ENCODE data around the gene GGT1. TPM values are rescaled to one million over a fixed set of nuclear protein-coding genes. Genes with fewer than 3 reads are reported as not detected.

The GGT1 gene
- total and polyA plus RNA-seq, 2 experiments from 2014 or later = 80.7 to 104 TPM

DNA sequence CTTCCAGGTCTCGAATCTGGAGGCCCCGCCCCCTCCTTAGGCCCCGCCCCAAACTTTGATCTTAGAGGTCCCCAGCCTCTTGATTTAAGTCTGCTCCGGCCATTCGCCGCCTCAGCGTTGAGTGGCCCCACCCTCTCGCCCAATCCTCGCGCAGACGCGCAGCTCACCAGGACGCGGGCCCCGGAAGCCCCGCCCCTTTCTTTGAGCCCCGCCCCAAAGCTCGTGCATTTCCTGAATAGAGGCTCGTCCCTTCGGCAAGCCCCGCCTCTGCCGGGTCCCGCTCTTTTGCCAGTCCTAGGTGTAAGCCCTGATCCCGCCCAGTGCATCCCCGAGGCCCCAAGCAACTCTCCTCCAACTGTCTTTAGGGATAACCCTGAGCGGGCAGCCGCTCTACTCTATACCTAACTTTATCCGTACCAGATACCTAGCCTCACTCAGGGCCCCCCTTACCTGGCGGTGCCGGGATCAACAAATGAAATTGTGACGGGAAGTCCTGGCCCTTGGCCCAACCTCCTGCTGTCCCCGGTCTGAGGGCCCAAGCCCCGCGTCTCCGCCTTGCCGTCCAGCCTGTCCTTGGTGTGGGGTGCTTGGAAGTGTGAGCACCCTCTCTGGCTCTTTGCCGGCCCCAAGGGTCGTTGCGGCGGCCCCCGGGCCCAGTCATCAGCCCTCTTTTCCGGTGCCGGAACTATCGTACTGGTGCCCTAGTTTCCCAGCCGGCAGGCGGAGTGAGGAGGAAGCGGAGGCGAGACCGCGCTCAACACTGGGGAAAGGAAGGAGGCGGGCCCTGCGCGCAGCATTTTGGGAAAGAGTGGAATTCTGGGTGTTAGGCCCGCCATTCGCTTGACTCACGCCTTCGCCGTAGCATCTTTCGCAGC is 47.6 kb upstream of the GGT1 start, which contains the start of gene SNRPD3:
TSS of gene SNRPD3 (plus strand) at position 835 of the 875 bp plus-strand sequence. CDS start 1,676 bp downstream, outside the sequence.
- peaks cover 41% of the 10 kb centered on the region for H3K4me1 ChIP-seq (ENCODE audit: insufficient read depth)
- peak within 1 kb of the TSS; percentile 55 for H2AFZ ChIP-seq
- H3K4me3 ChIP-seq = peak within 1 kb of the TSS; percentile 87
- under 1% methylated on average over 55 of the region's 59 CpGs for WGBS (ENCODE audit: low lambda C conversion rate, missing lambda C conversion rate)
- peak within 1 kb of the TSS; percentile 93 for H3K4me2 ChIP-seq
- H4K20me1 ChIP-seq (ENCODE audit: insufficient read depth, poor library complexity, severe bottlenecking) = peaks cover 18% of the 10 kb centered on the region
- H3K9me3 ChIP-seq (ENCODE audit: low read depth) = no peaks in the 10 kb centered on the region
- H3K27me3 ChIP-seq = no peaks in the 10 kb centered on the region
- DNase-seq (ENCODE audit: low spot score) = peak; percentile 99
- no peaks in the 10 kb centered on the region for H3K36me3 ChIP-seq (replicated peaks; ENCODE audit: insufficient read depth, low read depth)
- H3K79me2 ChIP-seq = peaks cover 84% of the 10 kb centered on the region
- no peak for TF ChIP-seq EZH2phosphoT487 (IDR thresholded peaks at IDR 0.05; ENCODE audit: low read depth, severe bottlenecking, unreplicated experiment)
- TF ChIP-seq EZH2 (IDR thresholded peaks at IDR 0.05; ENCODE audit: borderline replicate concordance) = no peak
- TF ChIP-seq, protein P1, sequence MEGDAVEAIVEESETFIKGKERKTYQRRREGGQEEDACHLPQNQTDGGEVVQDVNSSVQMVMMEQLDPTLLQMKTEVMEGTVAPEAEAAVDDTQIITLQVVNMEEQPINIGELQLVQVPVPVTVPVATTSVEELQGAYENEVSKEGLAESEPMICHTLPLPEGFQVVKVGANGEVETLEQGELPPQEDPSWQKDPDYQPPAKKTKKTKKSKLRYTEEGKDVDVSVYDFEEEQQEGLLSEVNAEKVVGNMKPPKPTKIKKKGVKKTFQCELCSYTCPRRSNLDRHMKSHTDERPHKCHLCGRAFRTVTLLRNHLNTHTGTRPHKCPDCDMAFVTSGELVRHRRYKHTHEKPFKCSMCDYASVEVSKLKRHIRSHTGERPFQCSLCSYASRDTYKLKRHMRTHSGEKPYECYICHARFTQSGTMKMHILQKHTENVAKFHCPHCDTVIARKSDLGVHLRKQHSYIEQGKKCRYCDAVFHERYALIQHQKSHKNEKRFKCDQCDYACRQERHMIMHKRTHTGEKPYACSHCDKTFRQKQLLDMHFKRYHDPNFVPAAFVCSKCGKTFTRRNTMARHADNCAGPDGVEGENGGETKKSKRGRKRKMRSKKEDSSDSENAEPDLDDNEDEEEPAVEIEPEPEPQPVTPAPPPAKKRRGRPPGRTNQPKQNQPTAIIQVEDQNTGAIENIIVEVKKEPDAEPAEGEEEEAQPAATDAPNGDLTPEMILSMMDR (IDR thresholded peaks at IDR 0.05; ENCODE audit: poor library complexity) = no peak
- H3K9me2 ChIP-seq (replicated peaks; ENCODE audit: insufficient read depth) = no peaks in the 10 kb centered on the region
- H3K27ac ChIP-seq = peak within 1 kb of the TSS; percentile 97

DNA sequence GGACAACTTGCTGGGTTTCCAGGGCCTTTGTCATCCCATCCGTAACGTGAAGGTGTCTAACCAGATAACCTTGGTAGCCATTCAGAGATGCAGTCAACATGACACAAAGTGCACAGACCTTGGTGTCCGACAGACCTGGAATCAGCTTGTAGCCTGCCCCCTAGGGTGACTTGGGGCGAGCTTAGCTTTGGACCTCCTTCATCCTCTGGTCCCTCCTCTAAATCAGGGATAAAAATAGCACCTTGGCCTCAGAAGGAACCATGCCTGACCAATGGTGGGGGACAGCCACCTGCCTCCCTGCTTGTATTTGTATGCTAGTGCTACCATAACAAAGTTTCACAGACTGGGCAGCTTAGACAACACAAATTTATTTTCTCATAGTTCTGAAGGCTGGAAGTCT is 43.5 kb upstream of the GGT1 start:
- no peak for DNase-seq (ENCODE audit: low spot score)
- Histone ChIP-seq H4K20me1 (ENCODE audit: insufficient read depth, poor library complexity, severe bottlenecking) (peaks cover 24% of the 10 kb centered on the region), H3K4me2 (no peak overlapping the region), H3K9me2 (replicated peaks; ENCODE audit: insufficient read depth) (no peaks in the 10 kb centered on the region), H3K4me1 (ENCODE audit: insufficient read depth) (peaks cover 16% of the 10 kb centered on the region), H3K9me3 (ENCODE audit: low read depth) (no peaks in the 10 kb centered on the region), H3K27ac (no peak overlapping the region), H3K4me3 (no peak overlapping the region), H3K79me2 (peaks cover 85% of the 10 kb centered on the region), H3K36me3 (replicated peaks; ENCODE audit: insufficient read depth, low read depth) (no peaks in the 10 kb centered on the region), H3K27me3 (no peaks in the 10 kb centered on the region), H2AFZ (no peak overlapping the region)
- WGBS (ENCODE audit: low lambda C conversion rate, missing lambda C conversion rate) = 86% methylated on average over 4 of the region's 4 CpGs
- TF ChIP-seq EZH2 (IDR thresholded peaks at IDR 0.05; ENCODE audit: borderline replicate concordance) = no peak

DNA sequence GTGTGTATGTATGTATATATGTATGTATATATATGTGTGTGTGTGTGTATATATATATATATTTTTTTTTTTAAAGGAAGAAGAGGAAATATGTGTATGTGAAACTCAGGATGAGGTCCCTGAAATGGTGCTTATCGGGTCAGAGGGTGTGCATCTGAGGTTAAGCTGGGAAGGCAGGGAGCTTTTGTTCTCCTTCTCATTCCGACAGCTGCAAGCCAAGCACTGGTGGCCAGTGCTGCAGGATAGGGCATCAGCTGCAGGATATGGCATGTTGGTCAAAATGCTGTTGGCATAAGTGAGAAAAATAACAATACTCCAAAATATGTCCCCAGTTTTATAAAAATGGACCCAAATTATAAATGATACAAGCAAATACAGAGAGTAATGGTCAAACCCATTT is 39.7 kb upstream of the GGT1 start:
- peaks cover 12% of the 10 kb centered on the region for H3K4me1 ChIP-seq (ENCODE audit: insufficient read depth)
- H3K9me2 ChIP-seq (replicated peaks; ENCODE audit: insufficient read depth) = no peaks in the 10 kb centered on the region
- no peak overlapping the region for H3K27ac ChIP-seq
- H3K36me3 ChIP-seq (replicated peaks; ENCODE audit: insufficient read depth, low read depth) = no peaks in the 10 kb centered on the region
- peaks cover 97% of the 10 kb centered on the region for H3K79me2 ChIP-seq
- 98% methylated on average over 2 of the region's 2 CpGs for WGBS (ENCODE audit: low lambda C conversion rate, missing lambda C conversion rate)
- H3K27me3 ChIP-seq = no peaks in the 10 kb centered on the region
- no peak overlapping the region for H2AFZ ChIP-seq
- no peak for DNase-seq (ENCODE audit: low spot score)
- TF ChIP-seq EZH2 (IDR thresholded peaks at IDR 0.05; ENCODE audit: borderline replicate concordance) = no peak
- TF ChIP-seq EZH2phosphoT487 (IDR thresholded peaks at IDR 0.05; ENCODE audit: low read depth, severe bottlenecking, unreplicated experiment) = no peak
- TF ChIP-seq, protein P1 (IDR thresholded peaks at IDR 0.05; ENCODE audit: poor library complexity) = no peak
- no peak overlapping the region for H3K4me3 ChIP-seq
- H3K4me2 ChIP-seq = no peak overlapping the region
- H4K20me1 ChIP-seq (ENCODE audit: insufficient read depth, poor library complexity, severe bottlenecking) = peaks cover 39% of the 10 kb centered on the region
- no peaks in the 10 kb centered on the region for H3K9me3 ChIP-seq (ENCODE audit: low read depth)

DNA sequence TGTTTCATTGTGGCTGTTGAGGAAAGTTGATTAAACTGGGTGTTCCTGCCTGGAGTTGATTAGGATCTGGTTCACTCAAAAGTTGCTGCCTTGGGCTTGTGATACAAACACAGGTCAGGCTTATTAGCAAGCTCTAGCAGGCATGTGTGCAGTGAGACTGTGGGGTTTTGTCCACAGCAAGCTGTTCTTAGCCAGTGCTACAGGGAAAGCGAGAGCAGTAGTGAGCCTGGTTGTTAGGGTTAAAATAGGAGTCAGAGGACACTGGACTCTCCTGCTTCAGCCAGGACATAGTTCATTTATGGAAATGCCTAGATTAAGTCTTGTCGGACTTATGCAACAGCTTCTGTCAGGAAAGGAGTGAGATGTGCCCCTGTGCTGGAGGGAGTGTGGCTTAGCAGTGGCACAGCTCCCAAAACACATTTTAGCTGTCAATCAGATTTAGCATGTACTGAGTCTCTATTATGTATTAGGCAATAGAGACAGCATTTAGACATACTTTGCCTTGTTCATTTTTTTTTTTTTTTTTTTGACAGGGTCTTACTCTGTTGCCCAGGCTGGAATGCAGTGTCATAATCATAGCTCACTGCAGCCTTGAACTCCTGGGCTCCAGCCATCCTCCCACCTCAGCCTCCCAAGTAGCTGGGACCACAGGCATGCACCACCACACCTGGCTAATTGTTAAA is 38.5 kb upstream of the GGT1 start:
- peak; percentile 36 for DNase-seq (ENCODE audit: low spot score)
- no peaks in the 10 kb centered on the region for H3K9me3 ChIP-seq (ENCODE audit: low read depth)
- peaks cover 39% of the 10 kb centered on the region for H4K20me1 ChIP-seq (ENCODE audit: insufficient read depth, poor library complexity, severe bottlenecking)
- H3K36me3 ChIP-seq (replicated peaks; ENCODE audit: insufficient read depth, low read depth) = no peaks in the 10 kb centered on the region
- no peak overlapping the region for H2AFZ ChIP-seq
- no peaks in the 10 kb centered on the region for H3K9me2 ChIP-seq (replicated peaks; ENCODE audit: insufficient read depth)
- H3K79me2 ChIP-seq = peaks cover 92% of the 10 kb centered on the region
- no peaks in the 10 kb centered on the region for H3K27me3 ChIP-seq
- no peak overlapping the region for H3K4me3 ChIP-seq
- WGBS (ENCODE audit: low lambda C conversion rate, missing lambda C conversion rate) = 57% methylated on average over 2 of the region's 2 CpGs
- TF ChIP-seq EZH2phosphoT487 (IDR thresholded peaks at IDR 0.05; ENCODE audit: low read depth, severe bottlenecking, unreplicated experiment) = no peak
- no peak for TF ChIP-seq EZH2 (IDR thresholded peaks at IDR 0.05; ENCODE audit: borderline replicate concordance)
- TF ChIP-seq, protein P1 (IDR thresholded peaks at IDR 0.05; ENCODE audit: poor library complexity) = no peak
- peak overlapping the region; percentile 37 for H3K4me2 ChIP-seq
- H3K27ac ChIP-seq = peak overlapping the region; percentile 72
- H3K4me1 ChIP-seq (ENCODE audit: insufficient read depth) = peaks cover 12% of the 10 kb centered on the region

Measured in hepatocyte (in vitro differentiated cells).